AG10803 (cell line): Measurements from ENCODE around the gene ARHGAP11A.
A peak's percentile ranks its signal among the peaks of the same experiment; 100 is the strongest.
"Not testable (repeated sequence)": the region's sequence is repeated elsewhere in the genome, so short reads cannot be mapped to it uniquely, and the experiment has no call there.

Experiments used
- DNase-seq: peaks from one replicate; pipeline ENCODE4 v3.0.0; 2010; ENCODE audit warnings: low read depth
- H3K4me3 ChIP-seq: 2 replicates; pipeline ENCODE4 v1.5.1; 2011; ENCODE audit warnings: mild to moderate bottlenecking, low read length, control low read depth
- CTCF ChIP-seq: conservative IDR thresholded peaks from 2 replicates; pipeline ENCODE4 v1.5.1; 2011; ENCODE audit warnings: mild to moderate bottlenecking, low read length, control low read depth, inconsistent platforms

The ARHGAP11A gene

GRCh38 chr15:32615051-32615870 lies at the start of gene ARHGAP11A:
Gene ARHGAP11A (plus strand): TSS chr15:32615504. CDS start chr15:32616212, 708 bp downstream.
- H3K4me3 ChIP-seq, result peak within 1 kb of the TSS; percentile 65
- DNase-seq, result peak; percentile 84

- not testable (repeated sequence) for DNase-seq, H3K4me3 ChIP-seq
These were observed 46.3 kb upstream of the ARHGAP11A start for GRCh38 chr15:32568988-32569387.

- H3K4me3 ChIP-seq, DNase-seq: not testable (repeated sequence)
These were observed 36.8 kb upstream of the ARHGAP11A start for GRCh38 chr15:32578482-32578881.

- not testable (repeated sequence) for DNase-seq
These were observed 29.5 kb upstream of the ARHGAP11A start for GRCh38 chr15:32585844-32586243.

GRCh38 chr15:32593151-32593550 lies 22.2 kb upstream of the ARHGAP11A start, which contains the start of gene GOLGA8N:
Gene GOLGA8N (plus strand): TSS chr15:32593456.
- not testable (repeated sequence) for H3K4me3 ChIP-seq, DNase-seq

More at GRCh38 chr15:32585844-32586243, 29.5 kb upstream of the ARHGAP11A start:
- not testable (repeated sequence) for H3K4me3 ChIP-seq

GRCh38 chr15:32609518-32609917 lies 5.8 kb upstream of the ARHGAP11A start:
- DNase-seq, H3K4me3 ChIP-seq: not testable (repeated sequence)

GRCh38 chr15:32610719-32611118 lies 4.6 kb upstream of the ARHGAP11A start:
- H3K4me3 ChIP-seq, result not testable (repeated sequence)
- DNase-seq, result peak; percentile 55

GRCh38 chr15:32614712-32615050 lies 623 bp upstream of the ARHGAP11A start:
- H3K4me3 ChIP-seq, result peak overlapping the region; percentile 59
- not testable (repeated sequence) for DNase-seq

- peak overlapping the region; percentile 65 for H3K4me3 ChIP-seq
- DNase-seq, result not testable (repeated sequence)
These were observed 645 bp downstream of the ARHGAP11A start for GRCh38 chr15:32615871-32616426.

GRCh38 chr15:32636410-32636809 lies 21.1 kb downstream of the ARHGAP11A start:
- no peak overlapping the region for H3K4me3 ChIP-seq
- TF ChIP-seq CTCF, result no peak
- DNase-seq, result no peak

- TF ChIP-seq CTCF, result no peak
- no peak overlapping the region for H3K4me3 ChIP-seq
- DNase-seq, result no peak
These were observed 21.7 kb downstream of the ARHGAP11A start for GRCh38 chr15:32636908-32637567.

- no peak overlapping the region for H3K4me3 ChIP-seq
- TF ChIP-seq CTCF, result no peak
- no peak for DNase-seq
These were observed 22.4 kb downstream of the ARHGAP11A start for GRCh38 chr15:32637704-32638103.
